ENCODE data around the gene RIPK1.

RIPK1 gene

DNA sequence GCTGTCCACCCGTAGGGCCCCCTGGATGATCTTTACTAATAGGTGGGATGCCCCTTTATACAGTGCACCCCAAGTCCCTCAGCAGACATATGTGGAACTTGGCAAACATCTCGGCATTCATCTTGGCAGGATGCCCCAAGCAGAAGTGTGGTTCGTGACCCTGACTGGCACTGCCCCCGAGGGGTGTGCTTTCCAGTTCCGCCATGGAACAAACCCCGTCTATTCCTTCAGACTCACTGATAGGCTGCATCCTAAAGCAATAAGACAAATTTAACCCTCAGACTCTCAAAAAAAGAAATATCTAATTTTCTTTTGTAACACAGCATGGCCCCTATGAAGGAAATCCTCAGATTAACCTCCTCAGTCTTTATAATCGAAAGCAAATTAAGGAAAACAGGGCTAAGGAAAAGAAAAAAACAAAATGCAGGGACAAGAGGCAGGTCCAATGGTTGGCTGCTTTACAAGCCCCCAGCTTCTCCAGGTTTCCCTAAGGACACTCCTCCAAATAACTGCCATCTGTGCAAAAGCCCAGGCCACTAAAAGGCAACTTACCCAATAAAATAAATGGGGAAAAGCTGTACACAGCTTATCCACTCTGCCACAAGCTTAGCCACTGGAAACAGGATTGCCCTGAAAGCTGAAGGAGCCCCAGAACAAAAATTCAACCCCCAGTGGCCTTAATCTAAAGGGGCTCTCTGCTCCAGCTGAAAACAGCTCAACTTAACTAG lies 30.5 kb upstream of the RIPK1 start:
- no peak for TF ChIP-seq GATA2 (IDR thresholded peaks at IDR 0.05; ENCODE audit: low read depth, low read length)
- no peak for TF ChIP-seq GATA3 (IDR thresholded peaks at IDR 0.05; ENCODE audit: low read depth, low read length)

DNA sequence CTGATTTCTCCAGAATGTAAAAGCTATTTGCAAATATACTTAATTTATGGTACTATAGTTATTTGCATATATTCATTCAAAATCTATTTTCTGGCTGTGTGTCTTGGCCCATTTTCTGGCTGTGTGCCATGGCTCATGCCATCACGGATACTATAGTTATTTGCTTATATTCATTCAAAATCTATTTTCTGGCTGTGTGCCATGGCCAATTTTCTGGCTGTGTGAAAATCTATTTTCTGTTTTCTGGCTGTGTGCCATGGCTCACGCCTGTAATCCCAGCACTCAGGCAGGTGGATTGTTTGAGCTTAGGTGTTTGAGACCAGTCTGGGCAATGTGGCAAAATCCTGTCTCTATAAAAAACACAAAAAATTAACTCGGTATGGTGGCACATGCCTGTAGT lies 28.9 kb upstream of the RIPK1 start:
- TF ChIP-seq GATA2 (IDR thresholded peaks at IDR 0.05; ENCODE audit: low read depth, low read length), result no peak
- no peak for TF ChIP-seq GATA3 (IDR thresholded peaks at IDR 0.05; ENCODE audit: low read depth, low read length)

DNA sequence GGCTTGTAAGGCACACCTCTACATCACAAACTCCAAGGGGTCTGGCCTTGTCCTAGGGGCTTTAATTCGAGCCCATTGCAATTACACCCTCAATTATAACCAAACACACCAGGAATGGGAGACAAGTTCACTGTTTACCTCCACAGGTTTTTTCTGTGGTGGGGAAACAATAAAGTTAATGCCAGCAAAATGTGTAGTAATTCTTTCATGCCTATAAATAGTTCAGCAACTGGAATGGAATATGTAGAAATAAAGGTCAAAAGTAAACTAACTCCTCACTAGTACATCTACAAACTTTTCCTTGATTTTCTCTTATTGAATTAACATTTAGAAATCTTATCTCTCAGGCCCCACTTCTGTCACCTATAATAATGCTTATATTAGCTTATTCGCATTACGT lies 27.1 kb upstream of the RIPK1 start:
- TF ChIP-seq GATA2 (IDR thresholded peaks at IDR 0.05; ENCODE audit: low read depth, low read length) (no peak), GATA3 (IDR thresholded peaks at IDR 0.05; ENCODE audit: low read depth, low read length) (no peak)

DNA sequence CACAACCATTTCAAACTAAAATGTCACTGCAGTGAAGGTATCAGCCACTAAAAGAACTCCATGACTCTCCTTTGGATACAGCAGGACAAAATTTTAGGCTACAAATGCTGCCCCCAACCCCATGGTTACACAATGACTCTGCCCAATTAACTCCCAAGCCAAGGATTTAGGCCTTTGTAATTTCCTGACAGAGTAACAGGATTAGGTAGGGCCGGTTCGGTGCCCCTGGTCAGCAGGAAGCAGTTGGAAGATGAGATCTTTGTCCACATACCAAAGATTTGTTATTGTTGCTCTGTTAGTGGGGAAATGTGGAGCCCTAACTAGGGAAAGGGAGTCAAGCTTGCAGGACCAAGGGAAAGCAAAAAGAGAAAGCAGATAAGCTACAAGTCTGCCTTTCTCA lies 26.7 kb upstream of the RIPK1 start:
- TF ChIP-seq GATA3 (IDR thresholded peaks at IDR 0.05; ENCODE audit: low read depth, low read length) (no peak), GATA2 (IDR thresholded peaks at IDR 0.05; ENCODE audit: low read depth, low read length) (no peak)

DNA sequence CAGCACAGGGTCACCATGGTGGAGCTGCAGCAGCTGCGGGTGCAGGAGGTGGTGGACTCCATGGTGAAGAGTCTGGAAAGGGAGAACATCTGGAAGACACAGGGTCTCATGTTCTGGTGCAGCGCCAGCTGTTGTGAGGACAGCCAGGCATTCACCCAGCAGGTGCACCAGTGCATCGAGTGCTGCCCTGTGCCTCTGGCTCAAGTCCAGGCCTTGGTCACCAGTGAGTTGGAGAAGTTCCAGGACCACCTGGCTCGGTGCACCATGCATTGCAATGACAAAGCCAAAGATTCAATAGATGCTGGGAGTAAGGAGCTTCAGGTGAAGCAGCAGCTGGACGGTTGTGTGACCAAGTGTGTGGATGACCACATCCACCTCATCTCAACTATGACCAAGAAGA lies 22.9 kb upstream of the RIPK1 start:
- TF ChIP-seq GATA3 (IDR thresholded peaks at IDR 0.05; ENCODE audit: low read depth, low read length) (no peak), GATA2 (IDR thresholded peaks at IDR 0.05; ENCODE audit: low read depth, low read length) (no peak)

DNA sequence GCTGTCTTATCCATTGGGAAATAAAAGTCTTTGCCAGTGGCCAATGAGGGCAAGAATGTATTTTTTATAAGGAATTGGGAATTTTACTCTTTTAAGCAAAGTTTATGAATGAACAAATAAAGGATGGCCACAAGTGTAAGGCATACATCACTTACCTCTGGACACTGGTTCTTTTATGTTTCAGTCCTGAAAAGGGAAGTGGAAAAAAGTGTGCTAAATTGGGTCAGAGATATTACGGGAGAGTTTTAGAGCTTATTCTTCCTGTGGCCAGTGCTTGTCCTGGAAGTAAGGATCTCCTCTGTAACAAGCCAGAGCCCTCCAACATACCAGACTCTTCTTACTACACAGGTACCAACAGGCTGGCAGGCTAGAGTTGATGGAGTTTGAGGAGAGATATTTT lies 22.5 kb upstream of the RIPK1 start:
- TF ChIP-seq GATA3 (IDR thresholded peaks at IDR 0.05; ENCODE audit: low read depth, low read length) (no peak), GATA2 (IDR thresholded peaks at IDR 0.05; ENCODE audit: low read depth, low read length) (no peak)

DNA sequence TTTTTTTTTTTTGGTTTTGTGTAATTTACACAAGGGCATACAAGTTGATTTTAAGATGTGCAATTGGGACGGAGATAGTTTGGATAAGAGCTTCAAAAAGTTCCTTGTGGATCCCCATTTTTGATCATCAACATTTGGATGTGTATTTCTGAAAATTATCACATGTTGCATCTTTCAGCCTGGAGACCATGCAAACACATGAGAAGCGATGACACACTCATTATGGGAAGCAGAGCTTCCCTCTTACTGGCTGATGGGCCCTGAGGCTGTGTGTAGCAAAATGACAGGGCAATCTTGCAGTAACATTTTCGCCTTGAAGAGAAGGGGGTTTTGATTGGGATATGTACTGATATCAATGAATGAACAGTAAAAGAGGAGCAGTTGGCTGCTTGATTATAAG lies 22.0 kb upstream of the RIPK1 start:
- TF ChIP-seq GATA3 (IDR thresholded peaks at IDR 0.05; ENCODE audit: low read depth, low read length) (no peak), GATA2 (IDR thresholded peaks at IDR 0.05; ENCODE audit: low read depth, low read length) (no peak)

DNA sequence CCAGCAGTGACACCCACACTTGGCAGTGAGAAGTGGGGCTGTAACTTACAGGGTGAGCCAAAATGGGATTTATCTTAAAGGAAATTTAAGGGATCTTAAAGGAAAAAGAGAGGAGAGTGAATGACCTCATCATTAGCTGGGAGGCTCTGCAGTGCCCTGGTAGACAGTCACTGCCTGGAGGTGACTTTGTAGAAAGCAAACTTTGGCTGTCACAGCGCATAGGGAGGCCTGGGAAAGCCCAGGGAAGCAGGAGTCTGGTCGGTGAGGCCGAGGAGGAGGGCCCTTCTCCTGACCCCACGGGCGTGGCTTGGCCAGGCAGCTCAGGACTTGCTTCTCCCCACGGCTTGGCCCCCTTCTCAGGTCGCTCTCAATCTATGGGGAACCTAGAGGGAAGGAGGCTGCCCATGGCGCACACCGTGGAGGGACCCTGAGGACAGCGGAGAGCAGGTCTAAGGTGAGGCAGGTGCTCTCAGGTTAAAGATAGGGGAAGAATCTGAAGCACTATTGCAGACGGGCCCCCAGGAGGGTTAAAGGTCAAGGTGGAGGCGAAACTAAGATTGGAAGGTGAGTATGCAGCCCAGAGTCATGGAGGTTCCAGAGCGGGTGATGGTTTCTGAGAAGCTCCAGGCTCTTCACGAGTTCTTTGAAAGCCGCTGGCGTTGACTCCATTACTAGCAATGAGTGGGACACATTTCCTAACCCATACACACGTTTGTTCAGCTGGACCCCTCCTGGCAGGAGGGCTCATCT lies 15.6 kb upstream of the RIPK1 start:
- TF ChIP-seq GATA2 (IDR thresholded peaks at IDR 0.05; ENCODE audit: low read depth, low read length) (no peak), GATA3 (IDR thresholded peaks at IDR 0.05; ENCODE audit: low read depth, low read length) (no peak)

DNA sequence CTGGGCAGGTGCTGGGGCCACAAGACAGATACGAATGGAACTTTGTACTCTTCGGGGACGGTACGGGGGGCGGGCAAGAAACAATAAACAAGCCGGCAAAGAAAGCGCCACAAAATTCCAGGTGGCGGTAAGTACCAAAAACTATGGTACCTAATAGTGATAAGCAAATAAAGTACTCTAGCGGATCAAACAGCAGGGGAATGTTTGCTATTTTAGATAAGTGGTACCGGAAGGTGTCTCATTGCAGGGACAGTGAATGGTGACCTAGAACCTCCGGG lies 15.1 kb upstream of the RIPK1 start:
- TF ChIP-seq GATA2 (IDR thresholded peaks at IDR 0.05; ENCODE audit: low read depth, low read length), result no peak
- no peak for TF ChIP-seq GATA3 (IDR thresholded peaks at IDR 0.05; ENCODE audit: low read depth, low read length)

DNA sequence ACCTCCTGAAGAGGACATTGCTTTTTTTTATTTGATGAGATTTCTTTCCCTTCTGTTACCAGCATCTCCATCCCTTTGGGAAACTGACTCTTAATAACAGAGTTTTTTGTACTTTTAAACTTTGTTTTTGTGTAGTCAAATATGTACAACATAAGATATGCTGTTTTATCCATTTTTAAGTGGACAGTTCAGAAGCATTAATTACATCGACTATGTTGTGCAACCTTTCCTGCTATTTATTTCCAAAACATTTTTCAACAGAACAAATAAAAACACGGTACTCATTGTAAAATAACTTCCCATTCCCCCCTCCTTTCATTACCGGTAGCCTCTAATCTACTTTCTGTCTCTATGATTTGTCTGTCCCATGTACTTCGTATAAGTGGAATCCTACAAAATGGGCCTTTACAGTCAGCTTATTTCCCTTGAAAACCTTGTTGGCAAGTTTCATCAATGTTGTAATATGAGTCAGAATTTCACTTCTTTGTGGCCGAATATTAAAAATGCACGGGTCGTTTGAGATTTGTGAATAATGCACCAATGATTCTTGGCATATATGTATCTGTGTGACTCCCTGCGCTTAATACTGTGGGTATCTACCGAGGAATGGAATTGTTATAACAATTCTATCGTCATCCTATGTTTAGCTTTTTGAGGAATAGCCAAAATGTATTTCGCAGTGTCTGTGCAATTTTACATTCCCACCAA lies 11.1 kb upstream of the RIPK1 start:
- TF ChIP-seq GATA2 (IDR thresholded peaks at IDR 0.05; ENCODE audit: low read depth, low read length), result no peak
- TF ChIP-seq GATA3 (IDR thresholded peaks at IDR 0.05; ENCODE audit: low read depth, low read length), result no peak

DNA sequence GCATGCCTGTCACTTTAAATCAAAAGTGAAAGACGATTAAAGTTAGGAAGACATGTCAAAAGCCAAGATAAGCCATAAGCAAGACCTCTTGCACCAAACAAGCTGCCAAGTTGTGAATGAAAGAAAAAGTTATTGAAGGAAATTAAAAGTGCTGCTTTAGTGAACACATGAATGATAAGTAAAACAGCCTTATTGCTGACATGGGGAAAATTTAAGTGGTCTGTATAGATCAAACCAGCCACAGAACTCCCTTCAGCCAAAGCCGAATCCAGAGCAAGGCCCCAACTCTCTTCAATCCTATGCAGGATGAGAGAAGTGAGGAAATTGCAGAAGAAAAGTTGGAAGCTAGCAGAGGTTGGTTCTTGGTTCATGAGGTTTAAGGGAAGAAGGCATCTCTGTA lies 9.3 kb upstream of the RIPK1 start:
- TF ChIP-seq GATA3 (IDR thresholded peaks at IDR 0.05; ENCODE audit: low read depth, low read length) (no peak), GATA2 (IDR thresholded peaks at IDR 0.05; ENCODE audit: low read depth, low read length) (no peak)

DNA sequence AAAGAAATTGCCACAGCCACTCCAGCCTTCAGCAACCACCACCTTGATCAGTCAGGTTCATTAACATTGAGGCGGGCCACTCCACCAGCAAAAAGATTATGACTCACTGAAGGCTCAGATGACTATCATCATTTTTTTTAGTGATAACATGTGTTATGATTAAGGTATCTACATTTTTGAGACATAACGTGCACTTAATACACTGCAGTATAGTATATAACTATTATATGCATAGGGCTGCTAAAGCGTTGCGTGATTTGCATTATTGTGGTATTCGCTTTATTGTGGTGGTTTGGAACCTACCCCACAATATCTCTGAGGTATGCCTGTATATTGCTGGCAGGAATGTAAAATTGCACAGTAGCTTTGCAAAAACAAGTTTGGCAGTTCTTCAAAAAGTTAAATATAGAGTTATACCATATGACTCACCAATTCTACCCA lies 6.8 kb upstream of the RIPK1 start:
- no peak for TF ChIP-seq GATA2 (IDR thresholded peaks at IDR 0.05; ENCODE audit: low read depth, low read length)
- no peak for TF ChIP-seq GATA3 (IDR thresholded peaks at IDR 0.05; ENCODE audit: low read depth, low read length)

DNA sequence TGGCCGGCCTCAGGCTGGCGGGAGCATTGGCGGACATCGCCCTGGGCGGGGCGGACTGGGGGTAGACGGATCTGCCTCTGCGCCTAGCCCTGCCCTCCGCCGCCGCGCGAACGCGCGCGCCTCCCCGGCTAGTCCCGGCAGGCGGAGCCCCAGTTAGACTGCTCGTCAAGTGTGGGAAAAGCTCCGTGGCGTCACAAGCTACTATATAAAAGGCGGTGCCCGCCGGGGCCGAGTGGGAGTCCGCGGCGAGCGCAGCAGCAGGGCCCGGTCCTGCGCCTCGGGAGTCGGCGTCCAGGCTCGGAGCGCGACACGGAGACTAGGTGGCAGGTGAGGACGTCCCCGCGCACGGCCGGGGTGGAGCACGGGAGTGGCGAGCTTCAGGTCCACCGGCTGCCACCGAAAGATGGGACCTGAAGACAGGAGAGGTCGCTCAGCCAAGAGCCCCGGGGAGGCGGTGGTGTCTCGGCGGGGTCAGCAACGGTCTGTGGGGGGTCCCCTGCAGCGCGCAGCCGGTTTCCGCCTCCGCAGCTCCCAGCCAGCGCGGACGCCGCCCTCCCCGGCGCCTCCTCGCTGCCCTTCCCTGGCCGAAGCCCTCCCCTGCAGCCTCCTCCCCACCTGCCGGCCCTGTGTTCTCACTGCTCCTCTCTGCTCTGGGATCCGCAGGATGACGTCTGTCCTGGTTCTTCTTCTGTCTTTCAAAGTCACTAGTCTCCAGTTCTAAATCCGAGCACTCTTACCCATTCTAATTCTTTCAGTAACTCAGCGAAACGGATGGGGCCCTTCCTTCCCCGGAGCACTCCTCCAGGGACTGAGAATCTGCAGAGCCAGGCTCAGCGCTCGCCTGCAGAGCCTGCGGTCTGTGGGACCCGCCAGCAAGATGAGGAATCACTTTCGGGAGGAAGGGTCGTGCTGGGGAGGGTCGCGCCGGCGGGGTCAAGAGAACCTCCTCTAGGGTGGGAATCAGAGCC lies 4.3 kb upstream of the RIPK1 start:
- TF ChIP-seq GATA2 (IDR thresholded peaks at IDR 0.05; ENCODE audit: low read depth, low read length), result no peak
- TF ChIP-seq GATA3 (IDR thresholded peaks at IDR 0.05; ENCODE audit: low read depth, low read length), result no peak

DNA sequence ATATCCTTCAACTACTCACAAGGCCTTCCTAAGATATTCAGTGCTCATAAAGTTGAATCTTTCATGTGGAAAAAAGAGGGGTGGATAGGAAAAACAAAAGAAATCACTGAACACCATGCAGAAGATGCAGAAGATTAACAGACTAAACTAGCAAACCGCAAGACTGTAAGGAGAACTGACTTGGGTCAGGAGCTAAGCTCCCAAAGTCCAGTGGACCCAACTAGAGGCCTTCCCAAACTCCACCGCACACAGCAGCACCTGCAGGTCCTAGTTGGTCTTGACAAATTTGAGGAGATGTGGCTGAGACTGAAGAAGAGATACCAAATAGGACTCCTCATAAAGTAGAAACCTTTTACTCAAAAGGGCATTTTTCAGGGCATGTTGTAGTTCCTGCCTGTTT lies 3.3 kb downstream of the RIPK1 start:
- no peak for TF ChIP-seq GATA2 (IDR thresholded peaks at IDR 0.05; ENCODE audit: low read depth, low read length)
- no peak for TF ChIP-seq GATA3 (IDR thresholded peaks at IDR 0.05; ENCODE audit: low read depth, low read length)
